Gastroesophageal sphincter (tissue), 3 donors: ENCODE data around the gene SENP1.

Experiments used
- POLR2A ChIP-seq, 2 donors: fragments of 450-650 bp; IDR thresholded peaks; one replicate each; pipeline ENCODE4 v1.6.1; 2017; ENCODE audit warnings: antibody characterized with exemption in 2 of 2, mild to moderate bottlenecking in 2 of 2, moderate library complexity in 1 of 2
- POLR2AphosphoS5 ChIP-seq: sonication (generic); formaldehyde crosslinking; IDR thresholded peaks from one replicate; pipeline ENCODE4 v1.6.1; 2017; ENCODE audit warnings: antibody characterized with exemption
- TF ChIP-seq, protein P1 (sequence below), 4 experiments: fragments of 200-600 bp in 2 of 4; fragments of 450-650 bp in 2 of 4; sonication (generic) in 1 of 4; IDR thresholded peaks; one replicate each; pipeline ENCODE4 v1.5.1; 2017 to 2019; ENCODE audit warnings: antibody characterized with exemption in 4 of 4, mild to moderate bottlenecking in 2 of 4, moderate library complexity in 2 of 4

DNA sequence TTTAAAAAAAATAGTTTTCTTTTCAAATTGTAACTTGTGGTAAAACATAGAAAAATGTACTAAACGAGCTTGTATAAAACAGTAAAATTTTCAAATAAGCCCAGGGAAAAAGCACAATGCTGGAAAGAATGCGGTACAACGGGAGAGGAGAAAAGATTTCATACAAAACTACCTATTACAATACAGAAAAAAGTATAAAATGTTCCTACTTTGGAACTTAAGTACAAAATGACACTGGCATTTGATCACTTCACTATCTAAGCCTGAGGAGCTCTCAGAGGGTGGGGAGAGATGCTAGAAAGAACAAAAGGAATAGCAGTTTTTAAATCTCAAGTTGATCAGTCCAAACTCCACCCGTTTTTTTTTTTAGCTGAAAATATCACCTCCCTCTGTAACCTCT is 62.1 kb downstream of the SENP1 start:
- TF ChIP-seq, protein P1, sequence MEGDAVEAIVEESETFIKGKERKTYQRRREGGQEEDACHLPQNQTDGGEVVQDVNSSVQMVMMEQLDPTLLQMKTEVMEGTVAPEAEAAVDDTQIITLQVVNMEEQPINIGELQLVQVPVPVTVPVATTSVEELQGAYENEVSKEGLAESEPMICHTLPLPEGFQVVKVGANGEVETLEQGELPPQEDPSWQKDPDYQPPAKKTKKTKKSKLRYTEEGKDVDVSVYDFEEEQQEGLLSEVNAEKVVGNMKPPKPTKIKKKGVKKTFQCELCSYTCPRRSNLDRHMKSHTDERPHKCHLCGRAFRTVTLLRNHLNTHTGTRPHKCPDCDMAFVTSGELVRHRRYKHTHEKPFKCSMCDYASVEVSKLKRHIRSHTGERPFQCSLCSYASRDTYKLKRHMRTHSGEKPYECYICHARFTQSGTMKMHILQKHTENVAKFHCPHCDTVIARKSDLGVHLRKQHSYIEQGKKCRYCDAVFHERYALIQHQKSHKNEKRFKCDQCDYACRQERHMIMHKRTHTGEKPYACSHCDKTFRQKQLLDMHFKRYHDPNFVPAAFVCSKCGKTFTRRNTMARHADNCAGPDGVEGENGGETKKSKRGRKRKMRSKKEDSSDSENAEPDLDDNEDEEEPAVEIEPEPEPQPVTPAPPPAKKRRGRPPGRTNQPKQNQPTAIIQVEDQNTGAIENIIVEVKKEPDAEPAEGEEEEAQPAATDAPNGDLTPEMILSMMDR (IDR thresholded peaks at IDR 0.05): no peak
- TF ChIP-seq POLR2AphosphoS5 (no peak), POLR2A (IDR thresholded peaks at IDR 0.05) (no peak)
